GM12878 (cell line): ENCODE measurements around the gene ACTR1B.

Experiments used
- ASH2L ChIP-seq: fragments of 300-600, 200-600 bp; sonication (generic); IDR thresholded peaks from 2 replicates; pipeline ENCODE4 v1.6.1; 2017; ENCODE audit warnings: low read depth, mild to moderate bottlenecking, borderline replicate concordance
- CEBPB ChIP-seq, 2 experiments: fragments of 150-350 bp in 1 of 2; IDR thresholded peaks; 2 replicates each; pipeline ENCODE4 v1.6.1; 2012 to 2014; ENCODE audit warnings: low read depth in 2 of 2, low read length in 2 of 2, borderline replicate concordance in 1 of 2, inconsistent platforms in 1 of 2
- CHD2 ChIP-seq: IDR thresholded peaks from 2 replicates; pipeline ENCODE4 v1.6.1; 2011; ENCODE audit warnings: low read depth, low read length, improper control_type of control experiment, borderline replicate concordance
- CREM ChIP-seq: IDR thresholded peaks from 2 replicates; pipeline ENCODE4 v1.6.1; 2014; ENCODE audit warnings: antibody characterized with exemption, low read depth
- EP300 ChIP-seq, 2 experiments: fragments of 150-350 bp in 1 of 2; IDR thresholded peaks; 2 replicates each; pipeline ENCODE4 v1.6.1; 2011 to 2012; ENCODE audit warnings: low read depth in 2 of 2, low read length in 2 of 2, borderline replicate concordance in 1 of 2, improper control_type of control experiment in 1 of 2, inconsistent platforms in 1 of 2; ENCODE audit not compliant: control insufficient read depth in 1 of 2
- EZH2 ChIP-seq: IDR thresholded peaks from 2 replicates; pipeline ENCODE4 v1.6.1; 2012; ENCODE audit warnings: low read depth, mild to moderate bottlenecking, control low read depth, inconsistent platforms, low read length, borderline replicate concordance; ENCODE audit not compliant: control insufficient read depth
- RFX5 ChIP-seq: IDR thresholded peaks from 2 replicates; pipeline ENCODE4 v1.6.1; 2011; ENCODE audit warnings: low read depth, low read length, improper control_type of control experiment
- TF ChIP-seq, protein P1 (sequence below): IDR thresholded peaks from 2 replicates; pipeline ENCODE4 v1.6.1; 2012; ENCODE audit warnings: low read depth, low read length, improper control_type of control experiment
- TF ChIP-seq, protein P2 (sequence below): IDR thresholded peaks from 2 replicates; pipeline ENCODE4 v1.6.1; 2012; ENCODE audit warnings: low read depth, low read length, improper control_type of control experiment
- TF ChIP-seq, protein P3 (sequence below): fragments of 450-650 bp; IDR thresholded peaks from 2 replicates; pipeline ENCODE4 v1.6.1; 2018; ENCODE audit warnings: mild to moderate bottlenecking, low read depth, moderate library complexity; ENCODE audit not compliant: partially characterized antibody
- TF ChIP-seq, protein P4 (sequence below), 3 experiments: IDR thresholded peaks in 2 of 3; conservative IDR thresholded peaks in 1 of 3; 2 replicates each; pipeline ENCODE4 v1.5.1; 2011; ENCODE audit warnings: low read depth in 3 of 3, low read length in 3 of 3, mild to moderate bottlenecking in 3 of 3, control low read depth in 2 of 3, moderate library complexity in 2 of 3, inconsistent platforms in 1 of 3, mixed read lengths in 1 of 3; ENCODE audit not compliant: control insufficient read depth in 2 of 3, insufficient read depth in 1 of 3; ENCODE audit errors: extremely low read depth in 1 of 3
- TF ChIP-seq, protein P5 (sequence below): IDR thresholded peaks from 2 replicates; pipeline ENCODE4 v1.6.1; 2012; ENCODE audit warnings: mild to moderate bottlenecking, low read depth, low read length

DNA sequence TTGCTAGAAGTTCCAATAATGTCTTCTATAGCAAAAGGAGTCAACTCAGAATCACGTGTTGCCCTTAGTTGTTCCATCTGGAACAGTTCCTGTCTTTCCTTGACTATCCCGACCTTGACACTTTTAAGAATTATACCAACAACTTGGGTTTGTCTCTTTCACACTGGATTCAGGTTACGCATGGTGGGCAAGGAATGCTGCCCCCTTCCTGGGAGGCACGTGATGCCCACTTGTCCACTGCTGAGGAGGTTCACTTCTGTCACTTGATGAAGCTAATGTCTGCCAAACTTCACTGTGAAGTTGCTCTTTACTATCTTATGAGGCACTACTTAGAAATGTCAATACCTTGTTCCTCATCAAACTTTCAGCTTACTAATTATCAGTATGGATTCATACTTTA lies 12.7 kb downstream of the ACTR1B start:
- TF ChIP-seq, protein P1, sequence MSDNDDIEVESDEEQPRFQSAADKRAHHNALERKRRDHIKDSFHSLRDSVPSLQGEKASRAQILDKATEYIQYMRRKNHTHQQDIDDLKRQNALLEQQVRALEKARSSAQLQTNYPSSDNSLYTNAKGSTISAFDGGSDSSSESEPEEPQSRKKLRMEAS = no peak
- TF ChIP-seq ASH2L = no peak
- no peak for TF ChIP-seq CREM
- TF ChIP-seq EP300 (IDR thresholded peaks at IDR 0.05; ENCODE audit: borderline replicate concordance in 1 of 2, control insufficient read depth in 1 of 2, low read depth in 2 of 2, low read length in 2 of 2) = no peak
- no peak for TF ChIP-seq CHD2
- TF ChIP-seq, protein P2, sequence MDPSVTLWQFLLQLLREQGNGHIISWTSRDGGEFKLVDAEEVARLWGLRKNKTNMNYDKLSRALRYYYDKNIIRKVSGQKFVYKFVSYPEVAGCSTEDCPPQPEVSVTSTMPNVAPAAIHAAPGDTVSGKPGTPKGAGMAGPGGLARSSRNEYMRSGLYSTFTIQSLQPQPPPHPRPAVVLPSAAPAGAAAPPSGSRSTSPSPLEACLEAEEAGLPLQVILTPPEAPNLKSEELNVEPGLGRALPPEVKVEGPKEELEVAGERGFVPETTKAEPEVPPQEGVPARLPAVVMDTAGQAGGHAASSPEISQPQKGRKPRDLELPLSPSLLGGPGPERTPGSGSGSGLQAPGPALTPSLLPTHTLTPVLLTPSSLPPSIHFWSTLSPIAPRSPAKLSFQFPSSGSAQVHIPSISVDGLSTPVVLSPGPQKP = no peak
- TF ChIP-seq, protein P3, sequence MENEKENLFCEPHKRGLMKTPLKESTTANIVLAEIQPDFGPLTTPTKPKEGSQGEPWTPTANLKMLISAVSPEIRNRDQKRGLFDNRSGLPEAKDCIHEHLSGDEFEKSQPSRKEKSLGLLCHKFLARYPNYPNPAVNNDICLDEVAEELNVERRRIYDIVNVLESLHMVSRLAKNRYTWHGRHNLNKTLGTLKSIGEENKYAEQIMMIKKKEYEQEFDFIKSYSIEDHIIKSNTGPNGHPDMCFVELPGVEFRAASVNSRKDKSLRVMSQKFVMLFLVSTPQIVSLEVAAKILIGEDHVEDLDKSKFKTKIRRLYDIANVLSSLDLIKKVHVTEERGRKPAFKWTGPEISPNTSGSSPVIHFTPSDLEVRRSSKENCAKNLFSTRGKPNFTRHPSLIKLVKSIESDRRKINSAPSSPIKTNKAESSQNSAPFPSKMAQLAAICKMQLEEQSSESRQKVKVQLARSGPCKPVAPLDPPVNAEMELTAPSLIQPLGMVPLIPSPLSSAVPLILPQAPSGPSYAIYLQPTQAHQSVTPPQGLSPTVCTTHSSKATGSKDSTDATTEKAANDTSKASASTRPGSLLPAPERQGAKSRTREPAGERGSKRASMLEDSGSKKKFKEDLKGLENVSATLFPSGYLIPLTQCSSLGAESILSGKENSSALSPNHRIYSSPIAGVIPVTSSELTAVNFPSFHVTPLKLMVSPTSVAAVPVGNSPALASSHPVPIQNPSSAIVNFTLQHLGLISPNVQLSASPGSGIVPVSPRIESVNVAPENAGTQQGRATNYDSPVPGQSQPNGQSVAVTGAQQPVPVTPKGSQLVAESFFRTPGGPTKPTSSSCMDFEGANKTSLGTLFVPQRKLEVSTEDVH = no peak
- TF ChIP-seq, protein P4, sequence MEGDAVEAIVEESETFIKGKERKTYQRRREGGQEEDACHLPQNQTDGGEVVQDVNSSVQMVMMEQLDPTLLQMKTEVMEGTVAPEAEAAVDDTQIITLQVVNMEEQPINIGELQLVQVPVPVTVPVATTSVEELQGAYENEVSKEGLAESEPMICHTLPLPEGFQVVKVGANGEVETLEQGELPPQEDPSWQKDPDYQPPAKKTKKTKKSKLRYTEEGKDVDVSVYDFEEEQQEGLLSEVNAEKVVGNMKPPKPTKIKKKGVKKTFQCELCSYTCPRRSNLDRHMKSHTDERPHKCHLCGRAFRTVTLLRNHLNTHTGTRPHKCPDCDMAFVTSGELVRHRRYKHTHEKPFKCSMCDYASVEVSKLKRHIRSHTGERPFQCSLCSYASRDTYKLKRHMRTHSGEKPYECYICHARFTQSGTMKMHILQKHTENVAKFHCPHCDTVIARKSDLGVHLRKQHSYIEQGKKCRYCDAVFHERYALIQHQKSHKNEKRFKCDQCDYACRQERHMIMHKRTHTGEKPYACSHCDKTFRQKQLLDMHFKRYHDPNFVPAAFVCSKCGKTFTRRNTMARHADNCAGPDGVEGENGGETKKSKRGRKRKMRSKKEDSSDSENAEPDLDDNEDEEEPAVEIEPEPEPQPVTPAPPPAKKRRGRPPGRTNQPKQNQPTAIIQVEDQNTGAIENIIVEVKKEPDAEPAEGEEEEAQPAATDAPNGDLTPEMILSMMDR (IDR thresholded peaks at IDR 0.05 in 2 of 3, conservative IDR thresholded peaks at IDR 0.05 in 1 of 3; ENCODE audit: control insufficient read depth in 2 of 3, extremely low read depth in 1 of 3, insufficient read depth in 1 of 3, low read depth in 3 of 3, low read length in 3 of 3) = no peak
- no peak for TF ChIP-seq RFX5
- TF ChIP-seq, protein P5, sequence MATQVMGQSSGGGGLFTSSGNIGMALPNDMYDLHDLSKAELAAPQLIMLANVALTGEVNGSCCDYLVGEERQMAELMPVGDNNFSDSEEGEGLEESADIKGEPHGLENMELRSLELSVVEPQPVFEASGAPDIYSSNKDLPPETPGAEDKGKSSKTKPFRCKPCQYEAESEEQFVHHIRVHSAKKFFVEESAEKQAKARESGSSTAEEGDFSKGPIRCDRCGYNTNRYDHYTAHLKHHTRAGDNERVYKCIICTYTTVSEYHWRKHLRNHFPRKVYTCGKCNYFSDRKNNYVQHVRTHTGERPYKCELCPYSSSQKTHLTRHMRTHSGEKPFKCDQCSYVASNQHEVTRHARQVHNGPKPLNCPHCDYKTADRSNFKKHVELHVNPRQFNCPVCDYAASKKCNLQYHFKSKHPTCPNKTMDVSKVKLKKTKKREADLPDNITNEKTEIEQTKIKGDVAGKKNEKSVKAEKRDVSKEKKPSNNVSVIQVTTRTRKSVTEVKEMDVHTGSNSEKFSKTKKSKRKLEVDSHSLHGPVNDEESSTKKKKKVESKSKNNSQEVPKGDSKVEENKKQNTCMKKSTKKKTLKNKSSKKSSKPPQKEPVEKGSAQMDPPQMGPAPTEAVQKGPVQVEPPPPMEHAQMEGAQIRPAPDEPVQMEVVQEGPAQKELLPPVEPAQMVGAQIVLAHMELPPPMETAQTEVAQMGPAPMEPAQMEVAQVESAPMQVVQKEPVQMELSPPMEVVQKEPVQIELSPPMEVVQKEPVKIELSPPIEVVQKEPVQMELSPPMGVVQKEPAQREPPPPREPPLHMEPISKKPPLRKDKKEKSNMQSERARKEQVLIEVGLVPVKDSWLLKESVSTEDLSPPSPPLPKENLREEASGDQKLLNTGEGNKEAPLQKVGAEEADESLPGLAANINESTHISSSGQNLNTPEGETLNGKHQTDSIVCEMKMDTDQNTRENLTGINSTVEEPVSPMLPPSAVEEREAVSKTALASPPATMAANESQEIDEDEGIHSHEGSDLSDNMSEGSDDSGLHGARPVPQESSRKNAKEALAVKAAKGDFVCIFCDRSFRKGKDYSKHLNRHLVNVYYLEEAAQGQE = no peak
- TF ChIP-seq EZH2 = no peak
- TF ChIP-seq CEBPB (IDR thresholded peaks at IDR 0.05; ENCODE audit: borderline replicate concordance in 1 of 2, low read depth in 2 of 2, low read length in 2 of 2) = no peak
